H9 (cell line): Measurements from ENCODE around the gene RERG. TPM values are rescaled to one million over a fixed set of nuclear protein-coding genes. Genes with fewer than 3 reads are reported as not detected.

Source experiments
- DNase-seq: peaks from one replicate; pipeline ENCODE4 v3.0.0-alpha.2; 2017
- H2AFZ ChIP-seq: one replicate; pipeline ENCODE4 v1.6.1; 2013; ENCODE audit warnings: mild to moderate bottlenecking, low read length, control low read depth, moderate library complexity
- H2AK5ac ChIP-seq: 2 replicates; pipeline ENCODE4 v1.6.1; 2013; ENCODE audit warnings: low read length, control low read depth, mixed read lengths; ENCODE audit not compliant: insufficient read length
- H2BK120ac ChIP-seq: one replicate; pipeline ENCODE4 v1.6.1; 2013; ENCODE audit warnings: low read depth, mild to moderate bottlenecking, low read length, control low read depth, inconsistent platforms; ENCODE audit not compliant: poor library complexity, severe bottlenecking
- H2BK12ac ChIP-seq: 2 replicates; pipeline ENCODE4 v1.6.1; 2013; ENCODE audit warnings: low read length, control low read depth, mixed read lengths, low read depth; ENCODE audit not compliant: insufficient read length
- H2BK15ac ChIP-seq: 2 replicates; pipeline ENCODE4 v1.6.1; 2013; ENCODE audit warnings: low read depth, low read length, control low read depth
- H2BK20ac ChIP-seq: one replicate; pipeline ENCODE4 v1.6.1; 2013; ENCODE audit warnings: low read depth, mild to moderate bottlenecking, low read length, control low read depth, inconsistent platforms; ENCODE audit not compliant: poor library complexity, severe bottlenecking
- H2BK5ac ChIP-seq: 2 replicates; pipeline ENCODE4 v1.6.1; 2013; ENCODE audit warnings: low read length, control low read depth, mixed read lengths; ENCODE audit not compliant: insufficient read length
- H3K14ac ChIP-seq: 2 replicates; pipeline ENCODE4 v1.6.1; 2013; ENCODE audit warnings: low read length, control low read depth; ENCODE audit not compliant: insufficient read depth
- H3K18ac ChIP-seq: 2 replicates; pipeline ENCODE4 v1.6.1; 2013; ENCODE audit warnings: low read depth, mild to moderate bottlenecking, mixed read lengths, low read length, control low read depth; ENCODE audit not compliant: insufficient read length
- H3K23ac ChIP-seq: 2 replicates; pipeline ENCODE4 v1.6.1; 2013; ENCODE audit warnings: low read length, control low read depth, mixed read lengths, low read depth; ENCODE audit not compliant: insufficient read length
- H3K23me2 ChIP-seq: 2 replicates; pipeline ENCODE4 v1.6.1; 2013; ENCODE audit warnings: low read depth, mild to moderate bottlenecking, mixed read lengths, low read length, control low read depth; ENCODE audit not compliant: insufficient read length, poor library complexity, severe bottlenecking
- H3K27ac ChIP-seq: 2 replicates; pipeline ENCODE4 v1.5.1; 2013; ENCODE audit warnings: low read length, control low read depth, mixed read lengths, low read depth; ENCODE audit not compliant: insufficient read length
- H3K27me3 ChIP-seq: 2 replicates; pipeline ENCODE4 v1.6.1; 2013; ENCODE audit warnings: low read length, control low read depth, inconsistent platforms; ENCODE audit not compliant: insufficient read depth
- H3K4ac ChIP-seq: 2 replicates; pipeline ENCODE4 v1.6.1; 2013; ENCODE audit warnings: low read depth, mild to moderate bottlenecking, control low read depth, inconsistent platforms, low read length, moderate library complexity
- H3K4me1 ChIP-seq: 2 replicates; pipeline ENCODE4 v1.6.1; 2013; ENCODE audit warnings: low read length, control low read depth, inconsistent platforms; ENCODE audit not compliant: insufficient read depth
- H3K4me2 ChIP-seq: 2 replicates; pipeline ENCODE4 v1.6.1; 2013; ENCODE audit warnings: low read length, control low read depth, mixed read lengths; ENCODE audit not compliant: insufficient read length, insufficient read depth
- H3K56ac ChIP-seq: 2 replicates; pipeline ENCODE4 v1.6.1; 2013; ENCODE audit warnings: low read depth, mild to moderate bottlenecking, mixed read lengths, low read length, control low read depth; ENCODE audit not compliant: insufficient read length
- H3K79me1 ChIP-seq: 2 replicates; pipeline ENCODE4 v1.6.1; 2013; ENCODE audit warnings: low read depth, mild to moderate bottlenecking, moderate library complexity, low read length, control low read depth, inconsistent platforms; ENCODE audit not compliant: insufficient read depth, poor library complexity, severe bottlenecking
- H3K79me2 ChIP-seq: 2 replicates; pipeline ENCODE4 v1.6.1; 2013; ENCODE audit warnings: low read length, control low read depth, inconsistent platforms; ENCODE audit not compliant: insufficient read depth
- H3K9ac ChIP-seq: 2 replicates; pipeline ENCODE4 v1.6.1; 2013; ENCODE audit warnings: low read length, control low read depth, mixed read lengths; ENCODE audit not compliant: insufficient read length; ENCODE audit errors: extremely low read depth
- H3K9me3 ChIP-seq: one replicate; pipeline ENCODE4 v1.6.1; 2013; ENCODE audit warnings: low read depth, low read length, inconsistent platforms; ENCODE audit not compliant: control insufficient read depth
- H3T11ph ChIP-seq: one replicate; pipeline ENCODE4 v1.6.1; 2013; ENCODE audit warnings: mild to moderate bottlenecking, low read length, control low read depth, inconsistent platforms
- H4K20me1 ChIP-seq: one replicate; pipeline ENCODE4 v1.6.1; 2013; ENCODE audit not compliant: control insufficient read depth, insufficient read length, insufficient read depth
- H4K5ac ChIP-seq: 2 replicates; pipeline ENCODE4 v1.6.1; 2013; ENCODE audit warnings: low read depth, mild to moderate bottlenecking, mixed read lengths, low read length, control low read depth; ENCODE audit not compliant: insufficient read length
- H4K8ac ChIP-seq: replicated peaks from 2 replicates; pipeline ENCODE4 v1.6.1; 2013; ENCODE audit warnings: low read length, control low read depth, mixed read lengths, low read depth; ENCODE audit not compliant: insufficient read length
- H4K91ac ChIP-seq: 2 replicates; pipeline ENCODE4 v1.6.1; 2013; ENCODE audit warnings: low read depth, mild to moderate bottlenecking, moderate library complexity, mixed read lengths, low read length, control low read depth; ENCODE audit not compliant: insufficient read length
- H3K27ac Mint-ChIP-seq, 3 experiments: 2 replicates in 2 of 3; 3 replicates in 1 of 3; pipeline ENCODE4 v1.8.0; 2020 to 2021; ENCODE audit warnings: mixed read lengths in 3 of 3, mild to moderate bottlenecking in 1 of 3, moderate library complexity in 1 of 3
- H3K27me3 Mint-ChIP-seq: 2 replicates; pipeline ENCODE4 v1.8.0; 2021; ENCODE audit warnings: low read depth, mild to moderate bottlenecking, moderate library complexity, mixed read lengths
- H3K36me3 Mint-ChIP-seq, 3 experiments: 2 replicates in 2 of 3; 3 replicates in 1 of 3; pipeline ENCODE4 v1.8.0; 2020 to 2021; ENCODE audit warnings: low read depth in 3 of 3, mixed read lengths in 3 of 3; ENCODE audit not compliant: insufficient read depth in 1 of 3
- H3K4me1 Mint-ChIP-seq, 2 experiments: 2 replicates each; pipeline ENCODE4 v1.8.0; 2020; ENCODE audit warnings: mixed read lengths in 2 of 2
- H3K4me3 Mint-ChIP-seq, 2 experiments: 2 replicates in 1 of 2; 3 replicates in 1 of 2; pipeline ENCODE4 v1.8.0; 2020 to 2021; ENCODE audit warnings: mild to moderate bottlenecking in 2 of 2, mixed read lengths in 2 of 2, moderate library complexity in 1 of 2
- H3K9me3 Mint-ChIP-seq, 2 experiments: 2 replicates in 1 of 2; 3 replicates in 1 of 2; pipeline ENCODE4 v1.8.0; 2020; ENCODE audit warnings: mild to moderate bottlenecking in 2 of 2, mixed read lengths in 2 of 2, moderate library complexity in 1 of 2
- WGBS: extraction: QIAGEN DNeasy Blood & Tissue Kit; methylation state at CpG from one replicate; pipeline ENCODE4 v1.1.7; 2013; ENCODE audit warnings: missing lambda C conversion rate, low lambda C conversion rate, mixed read lengths; ENCODE audit not compliant: insufficient read length; ENCODE audit errors: extremely low coverage; 5-methylcytosine and 5-hydroxymethylcytosine counted together
- total RNA-seq: library from RNA; stranded (reverse); gene quantifications from 2 replicates; pipeline ENCODE4 v1.2.1, GENCODE V29; 2021
- TF ChIP-seq, protein P1 (sequence below): fragments of 200-600 bp; sonication (generic); conservative IDR thresholded peaks from 3 replicates; pipeline ENCODE4 v1.8.0; 2021; ENCODE audit warnings: antibody characterized with exemption, mild to moderate bottlenecking

The RERG gene
- total RNA-seq, 1 experiment from 2014 or later, result not detected

GRCh38 chr12:15268927-15269552 lies 47.8 kb upstream of the RERG start:
- no peak overlapping the region for H4K8ac ChIP-seq
- H4K91ac ChIP-seq, result no peak overlapping the region
- no peak overlapping the region for H2BK15ac ChIP-seq
- Mint-ChIP-seq H3K9me3 (no peaks in the 10 kb centered on the region), H3K36me3 (no peaks in the 10 kb centered on the region), H3K27ac (no peak overlapping the region), H3K4me1 (no peaks in the 10 kb centered on the region), H3K27me3 (no peaks in the 10 kb centered on the region), H3K4me3 (no peak overlapping the region)
- H2BK12ac ChIP-seq, result no peak overlapping the region
- no peak overlapping the region for H2BK5ac ChIP-seq
- no peak overlapping the region for H4K5ac ChIP-seq
- H3K9me3 ChIP-seq, result no peaks in the 10 kb centered on the region
- no peak overlapping the region for H3K4ac ChIP-seq
- no peak overlapping the region for H3K56ac ChIP-seq
- no peak overlapping the region for H3K27ac ChIP-seq
- H3K9ac ChIP-seq, result no peak overlapping the region
- no peak overlapping the region for H2BK20ac ChIP-seq
- H2BK120ac ChIP-seq, result no peak overlapping the region
- H3K23ac ChIP-seq, result no peak overlapping the region
- no peaks in the 10 kb centered on the region for H3K79me2 ChIP-seq
- H3K23me2 ChIP-seq, result no peaks in the 10 kb centered on the region
- H2AK5ac ChIP-seq, result no peak overlapping the region
- H3K27me3 ChIP-seq, result no peaks in the 10 kb centered on the region
- no peak overlapping the region for H3T11ph ChIP-seq
- no peak overlapping the region for H3K18ac ChIP-seq
- H3K4me1 ChIP-seq, result no peaks in the 10 kb centered on the region
- whole genome bisulfite sequencing, result no CpG with 5 or more reads among the region's 2 CpGs
- TF ChIP-seq, protein P1, sequence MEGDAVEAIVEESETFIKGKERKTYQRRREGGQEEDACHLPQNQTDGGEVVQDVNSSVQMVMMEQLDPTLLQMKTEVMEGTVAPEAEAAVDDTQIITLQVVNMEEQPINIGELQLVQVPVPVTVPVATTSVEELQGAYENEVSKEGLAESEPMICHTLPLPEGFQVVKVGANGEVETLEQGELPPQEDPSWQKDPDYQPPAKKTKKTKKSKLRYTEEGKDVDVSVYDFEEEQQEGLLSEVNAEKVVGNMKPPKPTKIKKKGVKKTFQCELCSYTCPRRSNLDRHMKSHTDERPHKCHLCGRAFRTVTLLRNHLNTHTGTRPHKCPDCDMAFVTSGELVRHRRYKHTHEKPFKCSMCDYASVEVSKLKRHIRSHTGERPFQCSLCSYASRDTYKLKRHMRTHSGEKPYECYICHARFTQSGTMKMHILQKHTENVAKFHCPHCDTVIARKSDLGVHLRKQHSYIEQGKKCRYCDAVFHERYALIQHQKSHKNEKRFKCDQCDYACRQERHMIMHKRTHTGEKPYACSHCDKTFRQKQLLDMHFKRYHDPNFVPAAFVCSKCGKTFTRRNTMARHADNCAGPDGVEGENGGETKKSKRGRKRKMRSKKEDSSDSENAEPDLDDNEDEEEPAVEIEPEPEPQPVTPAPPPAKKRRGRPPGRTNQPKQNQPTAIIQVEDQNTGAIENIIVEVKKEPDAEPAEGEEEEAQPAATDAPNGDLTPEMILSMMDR, result peak; percentile 91
- no peak overlapping the region for H2AFZ ChIP-seq
- peak; percentile 74 for DNase-seq
- H3K14ac ChIP-seq, result no peak overlapping the region
- no peaks in the 10 kb centered on the region for H3K79me1 ChIP-seq
- H3K4me2 ChIP-seq, result no peak overlapping the region
- no peaks in the 10 kb centered on the region for H4K20me1 ChIP-seq
